Activated CD8-positive, alpha-beta memory T cell treated with anti-CD3 and anti-CD28 coated beads, Interleukin-2, amount 50 U/mL, for 4 hours (primary cell): Measurements from ENCODE around the gene ENAH.
A peak's percentile ranks its signal among the peaks of the same experiment; 100 is the strongest.
"Not testable (repeated sequence)": the region's sequence is repeated elsewhere in the genome, so short reads cannot be mapped to it uniquely, and the experiment has no call there.

Experiments
- DNase-seq: peaks from one replicate; pipeline ENCODE4 v3.0.0-alpha.2; 2020

ENAH gene

GRCh38 chr1:225485226-225485625 lies 167.7 kb downstream of the ENAH start:
- no peak for DNase-seq

- no peak for DNase-seq
These were observed 168.2 kb downstream of the ENAH start for GRCh38 chr1:225484657-225485214.

DNA sequence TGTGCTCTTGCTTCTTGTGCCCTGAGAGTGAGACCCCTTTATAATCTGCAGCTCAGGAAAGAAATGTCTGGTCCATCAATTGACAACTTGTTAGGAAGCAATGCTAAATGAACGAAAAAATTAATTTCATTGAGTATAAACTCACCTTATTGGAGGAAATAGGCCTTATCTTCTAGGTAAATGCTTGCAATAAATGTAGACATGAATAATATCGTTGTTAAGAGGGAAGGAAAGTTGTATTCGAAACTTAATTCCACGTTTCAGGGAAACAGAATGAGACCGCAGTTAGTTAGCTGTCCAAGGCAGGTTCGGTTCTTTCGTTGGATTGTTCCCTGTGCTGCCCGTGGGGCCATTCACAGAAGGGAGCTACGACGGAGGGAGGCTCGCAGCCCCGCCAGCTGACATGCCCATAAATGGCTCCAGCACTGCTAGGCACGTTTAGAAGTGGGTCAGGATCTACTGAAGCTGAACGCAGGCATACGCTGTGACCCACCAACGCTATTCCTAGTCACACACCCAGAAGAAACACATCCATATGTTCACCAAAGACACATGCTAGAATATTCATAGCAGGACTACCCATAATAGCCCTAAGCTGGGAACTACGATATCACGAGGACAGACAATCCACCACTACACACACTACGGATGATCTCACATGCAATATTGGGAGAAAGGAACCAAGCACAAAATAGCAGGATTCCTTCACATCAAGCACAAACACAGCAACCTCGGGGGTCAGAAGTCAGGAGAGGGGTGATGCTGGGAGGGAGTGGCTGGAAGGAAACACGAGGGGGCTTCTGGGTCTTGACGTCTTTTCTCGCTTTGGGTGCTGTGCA lies 168.9 kb downstream of the ENAH start:
- DNase-seq = no peak

DNA sequence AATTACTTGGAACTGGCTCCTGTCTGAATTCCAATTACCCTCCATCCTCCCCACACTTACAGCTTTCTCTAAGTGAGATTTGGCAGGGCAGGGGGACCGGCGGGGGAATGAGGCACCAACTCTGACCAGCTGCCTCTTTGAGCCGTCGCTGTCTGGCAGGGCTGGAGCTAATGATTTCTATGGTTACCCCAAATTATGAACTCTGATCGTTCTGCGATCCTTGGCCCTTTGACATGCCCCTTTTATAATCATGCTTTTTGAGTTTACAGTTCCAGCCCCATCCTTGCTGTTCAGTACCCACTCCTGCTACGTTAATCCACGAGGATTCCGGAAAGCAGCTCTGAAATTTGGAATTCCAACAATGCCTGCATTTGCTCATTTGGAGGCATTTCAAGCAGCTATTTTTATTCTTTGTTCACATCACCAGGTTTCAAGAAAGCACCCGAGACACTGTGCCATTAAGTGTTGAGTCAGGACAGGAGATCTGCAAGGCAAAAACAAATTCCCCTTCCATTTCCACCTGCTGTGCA lies 170.4 kb downstream of the ENAH start:
- no peak for DNase-seq

DNA sequence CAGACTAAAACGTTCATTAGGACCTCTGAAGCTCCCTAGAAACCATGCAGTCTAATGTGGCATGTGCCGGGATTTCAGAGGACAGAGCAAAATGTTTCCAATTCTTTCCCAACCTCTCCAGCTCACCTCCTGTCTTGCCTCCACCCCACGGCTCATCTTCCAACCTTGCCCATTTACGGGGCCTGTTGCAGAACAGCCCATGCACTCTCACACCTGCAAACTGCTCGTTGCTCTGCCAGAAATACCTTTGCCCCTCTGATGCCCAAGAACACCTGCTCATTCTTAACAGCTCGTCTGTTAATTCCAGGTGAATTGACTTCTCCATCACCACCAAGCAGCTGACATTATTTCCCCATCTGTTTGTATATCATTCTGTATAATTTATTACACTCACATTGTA lies 171.2 kb downstream of the ENAH start:
- DNase-seq = no peak

DNA sequence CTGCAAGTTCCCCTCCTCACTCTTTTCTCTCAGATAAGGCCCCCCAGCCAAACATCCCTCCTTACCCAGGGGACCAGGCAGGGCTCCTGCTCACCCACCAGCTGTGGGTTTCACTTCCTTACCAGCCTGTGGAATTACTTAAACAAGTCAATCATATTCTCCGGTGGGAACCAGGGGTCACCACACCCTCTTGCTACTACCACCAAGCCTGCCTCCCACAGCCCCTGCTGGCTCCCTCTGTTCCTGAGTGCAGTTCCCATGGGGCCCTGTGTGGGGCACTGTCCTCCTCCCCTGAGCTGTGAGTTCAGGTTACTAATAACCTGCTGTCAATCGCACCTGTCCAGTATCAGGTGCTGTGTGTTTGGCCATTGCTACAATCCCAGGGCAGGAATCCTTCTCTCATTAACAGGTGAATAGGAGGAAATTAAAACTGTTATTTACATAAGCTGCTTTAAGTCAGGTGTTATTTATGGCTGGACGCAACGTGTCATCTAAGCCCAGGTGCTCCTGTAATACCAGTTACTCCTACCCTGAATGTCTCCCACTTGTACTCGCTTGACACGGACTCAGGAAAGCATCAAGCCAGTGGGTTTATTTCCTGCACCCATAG lies 172.0 kb downstream of the ENAH start:
- peak; percentile 51 for DNase-seq

- no peak for DNase-seq
These were observed 172.8 kb downstream of the ENAH start for GRCh38 chr1:225479996-225480720.

GRCh38 chr1:225479341-225479740 lies 173.6 kb downstream of the ENAH start:
- no peak for DNase-seq

DNA sequence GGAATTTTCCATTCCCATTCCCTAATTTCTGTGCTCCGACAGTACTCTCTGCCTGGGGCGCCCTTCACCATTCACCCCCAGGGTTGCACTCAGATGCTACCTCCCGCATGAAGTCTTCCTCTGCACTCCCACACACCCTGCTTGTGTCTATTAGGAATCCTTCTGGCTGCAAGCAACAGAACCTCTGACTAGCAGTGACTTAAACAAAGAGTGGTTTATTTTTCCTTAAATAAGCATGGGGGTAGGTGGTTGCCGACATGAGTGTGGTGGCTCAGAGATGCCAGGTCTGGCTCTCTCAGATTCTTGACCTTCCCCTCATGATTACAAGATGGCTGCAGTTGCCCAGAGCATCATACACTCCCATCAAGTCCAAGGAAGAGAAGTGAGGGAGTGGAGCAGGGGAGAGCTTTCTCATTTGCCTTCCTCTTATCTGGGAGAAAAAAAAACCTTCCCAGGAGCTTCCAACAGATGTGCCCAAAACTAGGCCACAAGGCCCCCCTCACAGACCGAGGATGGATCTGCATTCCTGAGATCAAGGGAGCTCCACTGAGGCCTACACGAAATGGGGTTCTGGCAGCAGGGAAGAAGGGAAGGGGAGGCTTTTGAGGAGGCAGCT lies 175.5 kb downstream of the ENAH start:
- DNase-seq = no peak

- DNase-seq = no peak
These were observed 176.4 kb downstream of the ENAH start for GRCh38 chr1:225476538-225476988.

DNA sequence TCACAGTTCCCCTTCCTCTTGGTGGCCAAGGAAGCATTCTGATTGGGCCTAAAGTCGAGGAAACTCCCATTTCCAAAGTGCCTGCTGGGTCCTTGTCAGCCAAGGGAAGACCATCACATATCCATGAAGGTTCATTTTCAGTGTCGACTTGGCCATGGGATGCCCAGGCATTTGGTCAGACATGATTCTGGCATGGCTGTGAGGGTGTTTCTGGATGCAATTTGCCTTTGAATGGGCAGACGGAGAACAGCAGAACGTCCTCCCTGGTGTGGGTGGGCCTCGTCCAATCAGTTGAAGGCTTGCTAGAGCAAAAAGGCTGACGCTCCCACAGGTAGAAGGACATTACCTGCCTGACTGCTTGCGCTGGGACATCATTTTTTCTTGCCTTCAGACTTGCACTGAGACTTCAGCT lies 176.8 kb downstream of the ENAH start:
- no peak for DNase-seq

GRCh38 chr1:225474986-225475820 lies 177.7 kb downstream of the ENAH start:
- peak; percentile 60 for DNase-seq

GRCh38 chr1:225474439-225474985 lies 178.4 kb downstream of the ENAH start:
- DNase-seq = no peak

- not testable (repeated sequence) for DNase-seq
These were observed 179.1 kb downstream of the ENAH start for GRCh38 chr1:225473676-225474438.

DNA sequence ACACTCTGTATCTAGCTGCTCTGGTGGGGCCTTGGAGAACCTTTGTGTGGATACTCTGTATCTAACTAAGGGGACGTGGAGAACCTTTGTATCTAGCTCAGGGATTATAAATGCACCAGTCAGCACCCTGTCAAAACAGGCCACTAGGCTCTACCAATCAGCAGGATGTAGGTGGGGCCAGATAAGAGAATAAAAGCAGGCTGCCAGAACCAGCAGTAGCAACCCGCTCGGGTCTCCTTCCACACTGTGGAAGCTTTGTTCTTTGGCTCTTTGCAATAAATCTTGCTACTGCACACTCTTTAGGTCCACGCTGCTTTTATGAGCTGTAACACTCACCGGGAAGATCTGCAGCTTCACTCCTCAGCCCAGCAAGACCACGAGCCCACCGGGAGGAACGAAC lies 179.7 kb downstream of the ENAH start:
- DNase-seq = peak; percentile 15

- peak; percentile 15 for DNase-seq
These were observed 181.2 kb downstream of the ENAH start for GRCh38 chr1:225471453-225472301.

- no peak for DNase-seq
These were observed 181.8 kb downstream of the ENAH start for GRCh38 chr1:225471109-225471452.

- peak; percentile 12 for DNase-seq
These were observed 182.5 kb downstream of the ENAH start for GRCh38 chr1:225470211-225471108.

DNA sequence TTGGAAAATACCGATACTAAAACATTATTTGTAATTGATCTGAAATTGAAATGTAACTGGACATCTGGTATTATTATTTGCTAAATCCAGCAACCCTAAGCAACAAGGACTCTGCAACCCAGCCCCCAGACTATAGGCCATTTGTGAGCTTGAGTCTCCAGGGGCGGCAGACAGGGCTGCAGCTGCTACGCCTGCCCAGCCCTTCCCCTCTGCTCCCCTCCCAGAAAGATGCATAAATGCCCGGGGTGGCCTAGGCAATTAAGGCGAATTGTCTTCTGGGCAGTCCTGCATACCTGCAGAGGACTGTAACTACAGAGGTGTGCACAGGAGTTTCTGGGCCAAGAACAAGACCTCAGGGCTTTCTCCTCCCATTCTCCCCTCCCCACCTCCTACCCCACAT lies 183.9 kb downstream of the ENAH start:
- DNase-seq = peak; percentile 2
